Activated T-helper 1 cell treated with Interleukin-2 at 50 U/mL for 16 hours (primary cell): Measurements from ENCODE around the gene CFAP410.
"Not testable (repeated sequence)": the region's sequence is repeated elsewhere in the genome, so short reads cannot be mapped to it uniquely, and the experiment has no call there.

Source experiments
- DNase-seq: peaks from one replicate; pipeline ENCODE4 v3.0.0-alpha.2; 2020; ENCODE audit warnings: low read depth

The CFAP410 gene

DNA sequence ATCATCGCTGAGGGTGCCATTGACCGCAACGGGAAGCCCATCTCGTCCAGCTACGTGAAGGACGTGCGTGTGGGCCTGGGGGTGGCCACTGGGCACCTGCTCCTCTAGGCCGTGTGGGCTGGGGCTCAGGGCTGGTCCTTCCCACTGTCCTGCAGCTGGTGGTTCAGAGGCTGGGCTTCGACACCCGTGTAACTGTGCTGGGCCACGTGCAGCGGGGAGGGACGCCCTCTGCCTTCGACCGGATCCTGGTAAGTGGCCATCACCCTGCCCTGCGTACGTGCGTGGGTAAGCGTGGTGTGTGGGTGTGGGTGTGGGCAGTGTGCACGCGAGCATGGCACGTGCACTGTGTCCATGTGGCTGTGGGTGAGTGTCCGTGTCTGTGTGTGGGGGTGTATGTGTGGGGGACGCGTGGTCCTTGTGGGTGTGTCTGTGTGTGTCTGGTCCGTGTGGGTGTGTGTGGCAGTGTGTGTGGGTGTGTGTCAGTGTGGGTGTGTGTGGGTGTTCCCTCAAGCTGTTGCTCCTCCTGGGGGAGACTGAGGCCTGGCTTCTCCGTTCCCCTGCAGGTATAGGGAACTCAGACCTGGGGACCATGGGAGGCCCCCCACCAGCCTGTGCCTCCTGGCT, 22.8 kb downstream of the CFAP410 start:
- no peak for DNase-seq

DNA sequence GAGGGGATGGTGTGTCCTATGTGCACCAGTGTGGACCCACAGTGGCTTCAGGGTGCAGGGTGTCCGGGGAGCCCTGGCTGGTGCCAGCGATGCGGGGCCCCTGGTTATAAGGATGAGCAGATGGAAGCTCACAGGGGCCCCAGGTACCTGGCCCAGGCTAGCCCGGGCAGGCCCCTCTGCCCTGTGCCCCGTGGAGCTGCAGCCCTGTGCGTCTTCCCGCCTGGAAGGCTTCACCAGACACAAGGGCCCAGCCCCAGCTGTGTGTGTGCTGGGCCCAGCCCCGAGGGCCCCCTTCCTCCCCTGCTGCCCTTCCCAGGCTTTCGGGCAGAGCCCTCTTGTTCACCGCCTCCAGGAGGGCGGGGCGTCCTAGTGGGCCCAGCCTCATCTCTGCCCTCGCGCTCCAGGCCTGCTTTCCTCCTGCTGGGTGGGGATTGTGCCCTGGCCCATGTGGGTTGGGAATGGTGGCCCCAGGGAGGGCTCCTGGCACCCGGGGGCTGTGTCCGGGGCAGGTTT, 23.4 kb downstream of the CFAP410 start:
- no peak for DNase-seq

DNA sequence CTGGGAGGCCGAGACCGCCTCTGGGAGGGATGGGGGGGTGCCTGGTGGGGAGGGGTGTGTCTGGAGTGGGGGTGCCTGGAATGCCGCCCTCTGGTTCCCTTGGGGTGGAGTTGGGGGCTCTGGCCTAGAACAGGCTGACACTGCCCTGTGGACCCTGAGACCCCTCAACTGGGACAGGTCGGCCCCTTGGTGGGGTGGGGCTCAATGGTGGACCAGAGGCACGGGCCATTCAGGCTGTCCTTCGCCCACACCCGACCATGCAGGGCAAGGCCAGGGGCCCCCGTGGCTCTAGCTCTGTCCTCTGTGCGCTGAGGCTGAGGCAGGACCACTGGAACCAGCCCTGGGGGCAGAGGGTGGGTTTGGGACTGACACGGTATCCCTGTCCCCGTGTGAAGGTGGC, 24.6 kb downstream of the CFAP410 start:
- DNase-seq = no peak

- no peak for DNase-seq
Observed at GRCh38 chr21:44314128-44314527, 25.1 kb downstream of the CFAP410 start.

GRCh38 chr21:44313451-44313850, 25.7 kb downstream of the CFAP410 start:
- DNase-seq = no peak

- no peak for DNase-seq
Observed at GRCh38 chr21:44312716-44313115, 26.5 kb downstream of the CFAP410 start.

DNA sequence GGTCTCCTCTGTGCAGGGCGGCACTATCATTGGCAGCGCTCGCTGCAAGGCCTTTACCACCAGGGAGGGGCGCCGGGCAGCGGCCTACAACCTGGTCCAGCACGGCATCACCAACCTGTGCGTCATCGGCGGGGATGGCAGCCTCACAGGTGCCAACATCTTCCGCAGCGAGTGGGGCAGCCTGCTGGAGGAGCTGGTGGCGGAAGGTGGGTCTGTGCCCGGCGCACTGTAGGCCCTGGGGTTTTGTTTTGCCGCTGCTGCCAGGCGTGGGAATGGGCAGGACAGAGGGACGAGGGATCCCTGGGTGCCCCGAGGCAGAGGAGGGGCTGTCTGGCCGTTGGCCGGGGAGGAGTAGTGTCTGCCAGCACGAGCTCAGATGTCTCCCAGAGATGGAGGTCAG, 27.1 kb downstream of the CFAP410 start:
- DNase-seq = no peak

- DNase-seq = no peak
Observed at GRCh38 chr21:44310628-44311507, 28.3 kb downstream of the CFAP410 start.

GRCh38 chr21:44306936-44307704, 32.1 kb downstream of the CFAP410 start:
- DNase-seq = no peak

- no peak for DNase-seq
Observed at GRCh38 chr21:44305691-44306090, 33.5 kb downstream of the CFAP410 start.

- DNase-seq = no peak
Observed at GRCh38 chr21:44304877-44305293, 34.3 kb downstream of the CFAP410 start.

GRCh38 chr21:44304011-44304616, 35.1 kb downstream of the CFAP410 start:
- DNase-seq = no peak

DNA sequence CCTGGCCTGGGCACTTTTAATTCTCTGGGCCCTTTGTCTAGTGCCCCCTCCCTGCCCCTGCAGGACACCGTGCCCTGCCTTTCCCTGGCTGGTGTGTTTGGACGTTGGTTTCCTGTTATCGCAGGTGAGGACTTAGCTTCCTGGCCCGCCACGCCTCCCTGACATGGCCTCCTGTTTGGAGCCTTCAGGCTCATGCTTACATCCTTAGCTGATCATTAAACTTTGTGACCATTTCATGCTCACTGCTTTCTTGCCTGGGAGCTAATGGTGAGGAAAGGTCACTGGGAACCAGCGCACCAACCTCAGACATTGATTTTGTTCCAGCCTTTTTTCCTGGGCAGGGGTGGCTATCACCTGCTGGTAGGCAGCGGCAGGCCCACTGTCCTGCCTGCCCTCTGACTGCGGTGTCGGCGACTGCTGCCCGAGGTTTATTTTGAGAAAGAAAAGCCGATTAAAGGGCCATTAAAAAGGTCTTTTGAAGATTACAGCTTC, 35.7 kb downstream of the CFAP410 start:
- no peak for DNase-seq

- DNase-seq = not testable (repeated sequence)
Observed at GRCh38 chr21:44302573-44303401, 36.4 kb downstream of the CFAP410 start.

GRCh38 chr21:44301961-44302406, 37.2 kb downstream of the CFAP410 start:
- DNase-seq = no peak

DNA sequence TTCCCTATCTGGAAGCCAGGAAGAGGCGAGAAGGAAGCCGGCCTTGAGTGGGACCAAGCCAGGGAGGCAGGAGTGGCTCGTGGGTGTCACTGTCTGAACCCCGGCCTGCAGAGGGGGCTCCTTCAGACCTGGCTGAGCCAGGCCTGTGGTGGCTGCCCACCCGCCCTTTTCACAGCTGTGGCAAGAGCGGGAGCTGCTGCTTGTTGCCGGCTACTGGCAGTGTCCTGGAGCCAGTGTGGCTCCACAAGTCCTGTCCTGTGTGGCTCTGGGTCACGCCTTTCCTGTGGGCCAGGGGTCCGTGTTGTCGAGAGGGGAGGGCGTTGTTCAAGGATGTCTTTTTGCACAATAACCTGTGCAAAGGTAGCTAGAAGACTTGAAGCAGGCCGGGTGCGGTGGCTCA, 38.0 kb downstream of the CFAP410 start:
- no peak for DNase-seq

DNA sequence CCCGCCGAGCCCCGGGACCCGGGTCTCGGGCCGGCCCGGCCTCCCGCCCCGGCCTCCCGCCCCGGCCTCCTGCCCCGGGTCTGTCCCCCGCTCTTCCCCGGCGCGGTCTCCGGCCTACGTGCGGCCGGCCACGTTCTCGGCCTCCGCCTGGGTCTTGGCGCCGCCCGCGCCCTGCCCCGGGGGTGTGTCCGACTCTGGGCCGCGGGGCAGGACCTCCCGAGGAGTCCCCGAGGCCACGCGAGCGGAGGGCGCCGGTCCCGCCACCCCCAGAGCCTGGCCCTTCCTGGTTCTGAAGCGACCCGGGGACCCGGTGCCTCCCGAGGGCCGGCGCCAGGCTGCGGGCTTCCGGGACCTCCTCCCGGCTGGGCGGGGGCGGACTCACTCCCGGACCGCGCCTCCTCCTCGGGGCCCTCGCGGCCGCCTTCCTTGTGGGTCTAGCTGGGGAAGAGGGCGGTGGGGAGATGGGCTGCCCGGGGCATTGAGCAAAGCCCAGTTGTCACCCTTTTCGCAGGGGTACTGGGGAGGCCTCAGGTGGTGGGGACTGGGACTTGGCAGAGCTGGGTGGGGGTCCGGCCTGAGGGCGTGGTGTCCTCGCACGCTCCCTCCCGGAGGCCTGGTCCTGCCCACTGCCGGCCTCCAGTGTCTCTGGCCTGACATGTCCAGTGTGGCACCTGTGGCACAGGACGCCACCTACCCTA, 38.8 kb downstream of the CFAP410 start:
- peak; percentile 56 for DNase-seq

- DNase-seq = peak; percentile 52
Observed at GRCh38 chr21:44299458-44300261, 39.5 kb downstream of the CFAP410 start, which contains the start of gene PFKL. Gene PFKL (plus strand): TSS chr21:44300053. CDS start chr21:44300106, 53 bp downstream.

DNA sequence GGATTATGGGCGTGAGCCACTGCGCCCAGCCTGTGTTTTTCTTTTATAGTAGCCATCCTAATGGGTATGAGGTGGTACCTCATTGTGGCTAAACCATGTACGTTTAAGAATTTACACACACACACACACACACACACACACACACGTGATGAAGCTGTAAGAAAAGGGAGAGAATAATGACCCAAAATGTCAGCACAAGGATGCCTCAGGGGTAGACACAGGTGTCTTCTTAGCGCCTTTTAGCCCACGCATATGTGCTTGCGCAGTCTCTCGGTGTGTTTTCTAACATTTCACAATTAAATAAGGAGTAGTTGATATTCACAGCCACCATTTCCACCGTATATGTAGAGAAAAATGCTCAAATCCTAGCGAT, 40.1 kb downstream of the CFAP410 start:
- no peak for DNase-seq
